PC-9 (cell line): ENCODE results near the gene GPX8. TPM values are rescaled to one million over a fixed set of nuclear protein-coding genes. Genes with fewer than 3 reads are reported as not detected.

ENCODE experiments used
- BruUV-seq: library from RNA; stranded (reverse); fragments of 400-500 nt; replicated peaks from 2 replicates; lab custom pipeline; 2021; lab: Mats Ljungman, UMichigan
- CTCF ChIA-PET: fragments of 300-600 bp; sonication (Branson Sonifier 250); formaldehyde crosslinking; loops from one replicate; lab custom pipeline; 2022; ENCODE audit warnings: antibody characterized with exemption; lab: Charles Lee
- POLR2A ChIA-PET: fragments of 300-600 bp; sonication (Branson Sonifier 250); formaldehyde crosslinking; loops from one replicate; lab custom pipeline; 2022; ENCODE audit warnings: antibody characterized with exemption; ENCODE audit not compliant: unreplicated experiment; lab: Charles Lee
- DNase-seq, 2 experiments: peaks; one replicate each; pipeline versions ENCODE4 v3.0.0 to v3.0.0-alpha.2; 2015 to 2022; ENCODE audit warnings: mixed read lengths in 1 of 2
- H2AFZ ChIP-seq: fragments of 200-600 bp; sonication (generic); 2 replicates; pipeline ENCODE4 v1.8.1; 2017; ENCODE audit warnings: antibody characterized with exemption
- H3F3A ChIP-seq: fragments of 200-600 bp; sonication (generic); 2 replicates; pipeline ENCODE4 v1.8.1; 2017; ENCODE audit warnings: antibody characterized with exemption, mild to moderate bottlenecking, low read depth; ENCODE audit not compliant: insufficient read depth
- H3K27ac ChIP-seq: fragments of 200-600 bp; sonication (generic); 2 replicates; pipeline ENCODE4 v1.6.1; 2016; ENCODE audit warnings: mixed run types
- H3K27me3 ChIP-seq: fragments of 200-600 bp; sonication (generic); 2 replicates; pipeline ENCODE4 v1.6.1; 2016; ENCODE audit warnings: low read depth, mixed run types; ENCODE audit not compliant: insufficient read depth
- H3K36me3 ChIP-seq: fragments of 200-600 bp; sonication (generic); 2 replicates; pipeline ENCODE4 v1.6.1; 2016; ENCODE audit warnings: low read depth, mixed run types
- H3K4me1 ChIP-seq: fragments of 200-600 bp; sonication (generic); replicated peaks from 2 replicates; pipeline ENCODE4 v1.6.1; 2016; ENCODE audit warnings: mixed run types; ENCODE audit not compliant: insufficient read depth
- H3K4me2 ChIP-seq: fragments of 200-600 bp; sonication (generic); 2 replicates; pipeline ENCODE4 v1.6.1; 2017; ENCODE audit warnings: mixed run types
- H3K4me3 ChIP-seq: fragments of 200-600 bp; sonication (generic); 2 replicates; pipeline ENCODE4 v1.6.1; 2016; ENCODE audit warnings: mixed run types
- H3K79me2 ChIP-seq: fragments of 200-600 bp; sonication (generic); 2 replicates; pipeline ENCODE4 v1.6.1; 2017; ENCODE audit warnings: low read depth, mixed run types
- H3K9me2 ChIP-seq: fragments of 200-600 bp; sonication (generic); 2 replicates; pipeline ENCODE4 v1.8.1; 2017; ENCODE audit warnings: mild to moderate bottlenecking; ENCODE audit not compliant: insufficient read depth
- H3K9me3 ChIP-seq: fragments of 200-600 bp; sonication (generic); 2 replicates; pipeline ENCODE4 v1.8.1; 2016; ENCODE audit warnings: low read depth; ENCODE audit not compliant: insufficient read depth
- H4K20me1 ChIP-seq: fragments of 200-600 bp; sonication (generic); 2 replicates; pipeline ENCODE4 v1.8.1; 2017; ENCODE audit not compliant: insufficient read depth
- CTCF ChIP-seq: fragments of 200-600 bp; sonication (generic); conservative IDR thresholded peaks from 2 replicates; pipeline ENCODE4 v1.6.1; 2017; ENCODE audit warnings: mixed run types, antibody characterized with exemption, mild to moderate bottlenecking, moderate library complexity
- EZH2 ChIP-seq: fragments of 200-600 bp; sonication (generic); IDR thresholded peaks from 2 replicates; pipeline ENCODE4 v1.8.0; 2017; ENCODE audit warnings: antibody characterized with exemption, low read depth
- intact Hi-C: fragments of 100-400 bp; cut with micrococcal nuclease; formaldehyde crosslinking; loops from one replicate; pipeline ENCODE4 v1.10.0; 2022; ENCODE audit not compliant: unreplicated experiment
- total RNA-seq: library from RNA; stranded (reverse); gene quantifications from 2 replicates; pipeline ENCODE4 v1.2.3, GENCODE V29; 2021

Gene GPX8
- total RNA-seq, 1 experiment from 2014 or later = 40.2 TPM

- DNase-seq = no peak
- Histone ChIP-seq H3K9me3 (no peaks in the 10 kb centered on the region), H3F3A (no peaks in the 10 kb centered on the region), H3K4me2 (no peak overlapping the region), H3K4me1 (peaks cover 8% of the 10 kb centered on the region), H3K79me2 (no peaks in the 10 kb centered on the region), H3K36me3 (no peaks in the 10 kb centered on the region), H3K27ac (no peak overlapping the region), H3K27me3 (peaks cover 5% of the 10 kb centered on the region), H4K20me1 (no peaks in the 10 kb centered on the region), H2AFZ (no peak overlapping the region), H3K9me2 (no peaks in the 10 kb centered on the region), H3K4me3 (no peak overlapping the region)
- intact Hi-C loops = loop anchor here (5.0 kb wide), 2 partner anchors 302 to 907 kb away; no protein-coding TSS in a partner anchor
- CTCF ChIA-PET = no interaction called here
- BruUV-seq = no TSS peak
- POLR2A ChIA-PET = no interaction called here
- TF ChIP-seq EZH2 (no peak), CTCF (no peak)
Observed at GRCh38 chr5:55149308-55149795, 10.6 kb upstream of the GPX8 start.

GRCh38 chr5:55151923-55152842 lies 7.8 kb upstream of the GPX8 start:
- Histone ChIP-seq H3K4me2 (no peak overlapping the region), H3K9me2 (no peaks in the 10 kb centered on the region), H2AFZ (no peak overlapping the region), H3K27ac (no peak overlapping the region), H4K20me1 (no peaks in the 10 kb centered on the region), H3K4me3 (no peak overlapping the region), H3K79me2 (no peaks in the 10 kb centered on the region), H3K27me3 (no peaks in the 10 kb centered on the region), H3K36me3 (no peaks in the 10 kb centered on the region), H3K4me1 (peaks cover 8% of the 10 kb centered on the region), H3K9me3 (no peaks in the 10 kb centered on the region), H3F3A (no peaks in the 10 kb centered on the region)
- no TSS peak for BruUV-seq
- intact Hi-C loops = no loop called here
- peak in 1 of 2 experiments; percentile 68 for DNase-seq
- TF ChIP-seq CTCF (no peak), EZH2 (no peak)
- ChIA-PET POLR2A (no interaction called here), CTCF (no interaction called here)

- intact Hi-C loops = no loop called here
- Histone ChIP-seq H4K20me1 (no peaks in the 10 kb centered on the region), H3K9me2 (no peaks in the 10 kb centered on the region), H3K27me3 (no peaks in the 10 kb centered on the region), H3K27ac (no peak overlapping the region), H3K4me3 (no peak overlapping the region), H3K36me3 (no peaks in the 10 kb centered on the region), H3F3A (no peaks in the 10 kb centered on the region), H3K4me2 (no peak overlapping the region), H3K4me1 (peaks cover 8% of the 10 kb centered on the region), H3K9me3 (no peaks in the 10 kb centered on the region), H3K79me2 (no peaks in the 10 kb centered on the region), H2AFZ (no peak overlapping the region)
- DNase-seq = peak in 1 of 2 experiments; percentile 53
- no TSS peak for BruUV-seq
- POLR2A ChIA-PET = no interaction called here
- CTCF ChIA-PET = no interaction called here
- TF ChIP-seq EZH2 = no peak
- no peak for TF ChIP-seq CTCF
Observed at GRCh38 chr5:55154873-55155272, 5.1 kb upstream of the GPX8 start.
